GM21717 (cell line): ENCODE measurements around the gene KRT20.

Source experiments
- ATAC-seq: cut with Tn5 transposase; IDR thresholded peaks from one replicate; pipeline ENCODE4 v1.9.1; 2021; ENCODE audit warnings: mild to moderate bottlenecking, moderate library complexity; ENCODE audit not compliant: unreplicated experiment

Gene KRT20

DNA sequence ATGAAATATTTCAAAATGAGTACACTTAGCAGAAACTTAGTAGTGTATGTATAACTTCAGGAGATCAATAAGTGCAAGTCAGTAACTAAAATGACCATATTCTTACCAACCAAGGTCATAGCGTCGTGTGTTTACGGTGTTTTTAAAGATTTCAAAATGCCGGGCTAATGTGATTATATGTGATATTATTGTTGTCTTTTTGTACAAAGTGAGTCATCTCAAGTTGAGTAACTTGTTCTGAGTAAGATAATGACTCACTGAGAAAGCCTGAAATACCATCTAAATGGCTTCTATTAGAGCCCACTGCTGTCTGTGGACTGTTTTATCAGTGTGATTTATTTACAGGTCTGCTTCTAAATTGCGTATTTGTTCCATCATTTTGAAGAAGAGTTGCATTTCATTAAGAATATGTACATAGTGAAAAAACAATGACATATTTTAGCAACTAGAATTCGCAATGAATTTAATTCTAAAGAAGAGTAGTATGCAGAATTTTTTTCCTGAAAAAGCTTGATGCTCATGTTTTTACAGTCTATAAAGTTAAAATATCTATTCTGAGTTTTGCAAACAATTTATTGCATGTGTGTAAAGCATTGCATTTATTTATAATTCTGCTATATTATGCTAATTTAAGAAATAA lies 30.7 kb downstream of the KRT20 start:
- ATAC-seq = no peak

DNA sequence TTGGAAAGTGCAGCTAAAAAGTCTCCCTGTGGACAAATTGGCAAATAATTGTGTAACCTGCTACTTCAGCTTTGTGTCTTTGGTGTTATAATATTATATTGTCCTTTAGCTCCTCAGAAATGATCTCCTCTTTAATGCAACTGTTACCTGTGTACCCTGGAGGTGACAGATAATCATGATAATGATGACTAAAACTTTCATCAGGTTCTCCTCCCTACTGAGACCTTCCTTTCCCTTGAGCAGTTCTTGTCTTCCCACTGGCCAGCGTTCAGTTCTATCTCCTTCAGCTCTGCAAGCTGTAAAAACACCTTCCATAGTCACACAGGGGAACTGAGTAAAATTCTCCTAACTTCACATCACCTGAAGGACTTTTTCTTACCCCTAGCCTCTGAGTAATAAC lies 32.7 kb downstream of the KRT20 start:
- no peak for ATAC-seq

DNA sequence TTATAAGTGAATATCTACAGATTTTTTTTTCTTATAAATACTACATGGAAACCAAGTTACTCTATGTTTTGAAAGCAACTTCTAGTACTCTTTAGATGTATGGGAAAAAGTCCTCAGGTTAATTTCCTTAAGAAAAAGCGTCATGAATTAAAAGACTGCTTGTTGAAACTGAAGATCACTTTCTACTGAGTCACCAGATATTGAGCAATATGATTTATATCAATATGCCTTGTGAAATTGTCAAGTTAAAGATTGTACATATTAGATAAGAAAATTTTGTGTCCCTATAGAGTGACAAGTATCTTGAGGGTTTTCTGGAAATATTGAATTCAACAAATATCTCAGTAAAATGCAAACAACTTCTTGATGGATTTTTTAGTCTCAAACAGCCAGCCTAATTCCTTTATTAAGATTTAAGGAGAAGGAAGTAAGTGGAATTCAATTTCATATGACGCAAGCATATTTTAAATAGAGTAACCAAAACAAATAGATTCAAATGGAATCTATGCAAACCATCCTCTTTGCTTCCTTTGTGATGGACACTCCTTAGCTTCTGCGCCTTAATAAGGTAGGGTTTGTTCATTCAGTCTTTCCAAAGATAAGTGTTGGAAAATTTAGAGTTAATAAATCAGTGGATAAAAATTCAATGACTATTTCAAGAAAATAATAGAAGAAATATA lies 34.6 kb downstream of the KRT20 start:
- no peak for ATAC-seq

DNA sequence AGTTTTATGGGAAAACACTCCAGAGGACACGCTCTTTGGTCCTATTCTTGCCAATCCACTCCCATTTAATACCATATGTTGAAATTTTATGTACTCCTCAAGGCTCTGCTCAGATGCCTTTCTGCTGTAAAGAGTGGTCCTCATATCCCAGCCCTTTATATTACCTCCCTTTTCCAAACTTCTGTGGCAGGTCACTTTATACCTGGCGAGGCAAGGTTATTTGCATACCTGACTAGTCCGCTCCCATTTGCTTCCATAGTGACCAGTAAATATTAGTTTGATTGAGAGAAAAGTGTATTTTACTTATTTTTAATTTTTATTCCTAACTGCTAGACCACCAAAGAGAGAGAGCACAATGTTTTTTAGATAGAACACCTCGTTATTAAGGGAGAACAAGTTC lies 35.3 kb downstream of the KRT20 start:
- ATAC-seq = no peak

DNA sequence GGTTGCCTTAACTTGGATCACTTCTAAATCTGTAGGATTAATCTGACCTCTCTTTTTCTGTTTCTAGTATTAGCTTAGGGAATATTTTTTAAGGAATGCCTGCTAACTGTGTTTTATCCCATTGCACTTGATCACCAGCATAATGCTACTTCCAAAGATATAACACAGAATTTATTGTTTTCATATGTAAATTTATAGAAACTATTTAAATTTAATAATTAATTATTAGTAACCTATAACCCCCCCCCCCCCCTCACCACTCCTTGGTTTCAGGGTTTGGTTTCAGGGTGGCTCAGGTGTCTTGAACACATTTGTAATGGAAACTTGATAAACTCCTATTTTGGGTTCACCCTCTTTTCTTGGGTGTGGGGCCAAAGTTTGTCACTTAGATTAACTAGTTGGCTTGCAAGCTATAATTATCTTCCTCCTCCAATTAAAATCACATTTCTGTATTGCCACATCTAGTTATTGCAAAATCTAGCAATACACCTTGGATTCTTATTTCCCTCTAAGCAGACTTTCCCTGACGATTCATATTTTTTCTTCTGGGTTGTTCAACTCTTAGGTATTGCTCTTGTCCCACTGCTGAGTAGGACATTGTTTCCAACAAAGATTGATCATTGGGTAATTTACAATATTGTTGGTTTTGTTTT lies 36.3 kb downstream of the KRT20 start:
- ATAC-seq = no peak

DNA sequence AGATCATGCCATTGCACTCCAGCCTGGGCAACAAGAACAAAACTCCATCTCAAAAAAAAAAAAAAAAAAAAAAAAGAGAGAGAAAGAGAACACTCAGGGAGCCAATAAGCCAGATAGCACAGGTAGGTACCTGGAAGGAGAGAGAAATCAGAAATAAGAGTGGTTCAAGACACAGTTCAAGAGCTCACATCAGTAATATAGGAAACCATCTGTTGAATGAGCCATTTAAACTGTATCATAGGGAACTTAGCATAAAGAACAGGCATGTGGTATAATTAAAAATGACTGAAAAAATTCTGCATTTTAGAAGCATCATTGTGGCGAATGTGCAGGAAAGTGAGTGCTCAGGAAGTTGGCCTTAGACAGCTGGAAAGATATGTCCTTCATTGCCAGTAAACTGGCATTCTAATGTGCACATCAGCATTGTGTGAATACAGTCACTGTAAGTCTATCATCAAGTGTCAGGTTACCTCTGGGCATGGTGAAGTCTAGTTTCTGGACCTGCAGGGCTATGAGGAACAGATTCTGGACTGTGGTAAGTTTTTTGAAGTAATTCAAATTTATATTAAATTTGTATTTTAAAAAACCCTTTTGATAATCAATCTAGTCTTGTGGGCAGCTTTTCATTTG lies 38.4 kb downstream of the KRT20 start:
- ATAC-seq = no peak

DNA sequence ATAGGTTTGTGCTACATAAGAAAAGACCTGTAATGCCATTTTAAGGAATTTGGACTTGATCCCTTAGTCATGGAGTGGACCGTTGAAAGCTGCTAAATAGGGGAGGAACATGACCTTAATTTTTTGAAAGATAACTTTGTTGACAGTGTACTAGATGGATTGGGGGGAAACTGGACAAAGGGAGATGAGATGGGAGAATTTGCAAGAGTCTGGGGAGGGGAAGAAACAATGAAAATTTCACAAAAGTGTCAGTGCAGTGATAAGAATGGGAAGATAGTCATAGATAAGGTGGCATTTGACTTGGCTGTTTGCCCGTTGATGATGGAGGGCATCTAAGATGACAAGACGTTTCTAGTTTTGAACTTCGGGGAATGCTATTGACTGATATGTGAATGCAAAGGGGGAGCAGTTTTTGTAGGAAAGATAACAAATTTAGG lies 40.4 kb downstream of the KRT20 start:
- ATAC-seq = no peak

DNA sequence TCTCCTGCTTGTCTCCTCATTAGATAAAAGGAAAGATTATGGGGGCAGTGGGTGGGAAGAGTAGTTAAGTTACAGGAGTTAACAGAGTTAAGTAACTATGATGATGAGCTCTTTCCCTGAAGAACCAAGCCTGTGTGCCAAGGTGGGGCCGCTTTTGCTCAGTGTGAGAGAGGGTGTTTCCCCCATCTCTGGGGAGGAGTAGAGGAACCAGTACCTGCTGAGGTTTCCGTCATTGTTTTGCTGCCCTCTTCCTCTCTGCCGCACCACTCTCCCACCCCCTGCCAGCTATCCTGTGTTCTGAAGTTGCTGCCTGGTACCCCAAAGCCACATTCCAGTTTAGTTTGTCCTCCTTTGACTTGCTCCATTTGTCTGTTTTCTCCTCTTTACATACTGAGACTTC lies 41.8 kb downstream of the KRT20 start:
- no peak for ATAC-seq

DNA sequence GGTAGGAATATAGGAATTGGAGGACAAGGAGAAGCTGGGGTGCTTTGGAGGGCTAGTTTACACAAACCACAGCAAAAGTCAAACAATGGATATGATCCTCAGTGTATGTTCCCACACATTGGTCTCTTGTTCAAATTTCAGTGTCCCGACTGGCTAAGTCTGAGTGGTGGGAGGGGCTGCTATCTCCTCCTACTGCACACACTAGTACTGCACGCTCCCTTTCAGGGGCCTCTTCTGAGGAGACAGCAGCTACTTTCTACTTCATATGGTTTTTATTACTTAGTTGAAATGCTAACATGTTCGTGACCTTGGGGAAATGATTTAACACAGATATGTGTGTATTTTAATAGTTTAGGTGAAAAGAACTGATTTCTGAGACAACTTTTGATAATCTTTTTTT lies 43.8 kb downstream of the KRT20 start:
- ATAC-seq = no peak

DNA sequence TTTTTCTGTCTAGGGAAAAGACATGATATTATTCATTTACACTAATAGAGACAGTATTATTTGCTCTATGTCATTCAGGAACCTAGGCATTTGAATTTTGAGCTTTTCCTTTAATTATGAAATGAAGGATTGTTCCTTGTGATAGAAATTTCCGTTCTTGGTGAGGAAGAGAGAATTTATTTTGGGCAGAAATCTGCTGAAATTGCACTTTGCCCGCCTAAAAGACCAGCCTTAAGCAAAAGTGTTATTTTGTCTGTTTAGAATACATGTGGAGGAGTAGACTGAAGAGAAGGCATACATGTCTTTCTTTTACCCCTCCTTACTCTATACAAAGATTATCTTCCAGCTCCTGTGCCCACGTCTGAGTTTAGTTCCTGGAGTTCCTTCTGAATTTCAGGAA lies 45.8 kb downstream of the KRT20 start:
- ATAC-seq = no peak

DNA sequence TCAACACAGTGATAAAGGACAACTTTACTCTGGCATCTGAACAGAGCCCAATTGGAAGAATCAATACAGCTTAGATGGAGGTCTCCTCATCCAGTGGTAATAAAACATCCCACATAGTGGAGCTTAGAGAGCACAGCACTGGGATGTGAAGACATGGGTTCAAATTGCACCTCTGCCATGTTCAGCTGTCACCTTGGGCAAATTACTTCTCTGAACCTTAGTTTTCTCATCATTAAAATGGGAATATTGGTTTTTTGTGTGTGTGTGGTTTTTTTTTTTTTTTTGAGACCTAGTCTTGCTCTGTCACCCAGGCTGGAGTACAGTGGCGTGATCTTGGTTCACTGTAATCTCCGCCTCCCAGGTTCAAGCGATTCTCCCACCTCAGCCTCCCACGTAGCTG lies 49.0 kb downstream of the KRT20 start:
- ATAC-seq = no peak

DNA sequence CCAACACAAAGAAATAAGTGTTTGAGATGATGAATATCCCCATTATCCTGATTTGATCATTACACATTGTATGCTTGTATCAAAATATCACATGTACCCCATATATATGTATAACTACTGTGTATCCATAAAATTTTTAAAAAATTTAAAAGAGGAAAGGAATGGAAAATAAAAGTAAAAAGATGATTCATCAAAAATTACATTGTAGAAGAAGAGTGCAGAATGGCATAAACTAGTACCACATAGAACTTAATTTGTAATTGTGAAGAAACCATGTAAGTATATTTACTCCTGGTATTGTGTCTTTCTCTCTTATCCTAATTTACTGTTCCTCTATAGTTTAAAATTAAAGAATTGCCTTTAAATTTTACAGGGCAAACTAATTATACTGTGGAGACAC lies 51.2 kb downstream of the KRT20 start:
- no peak for ATAC-seq

DNA sequence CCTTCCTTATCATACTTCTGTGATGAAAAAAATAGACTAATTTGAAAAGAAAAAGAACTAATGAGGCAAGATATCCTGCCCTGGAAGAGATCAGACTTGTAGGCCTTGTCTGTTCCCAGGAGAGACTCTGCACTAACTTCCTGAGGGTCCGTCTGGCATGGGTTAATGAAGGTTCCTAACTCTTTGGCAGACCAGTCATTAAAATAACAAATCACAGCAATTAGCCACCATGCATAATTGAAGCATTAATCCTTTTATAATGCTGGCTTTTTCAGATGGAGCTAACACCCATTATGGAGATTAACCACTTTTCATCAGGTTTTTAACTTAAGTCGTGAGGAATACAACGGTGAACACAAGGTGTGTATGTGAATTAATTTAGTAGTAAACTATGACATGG lies 52.2 kb downstream of the KRT20 start:
- no peak for ATAC-seq

DNA sequence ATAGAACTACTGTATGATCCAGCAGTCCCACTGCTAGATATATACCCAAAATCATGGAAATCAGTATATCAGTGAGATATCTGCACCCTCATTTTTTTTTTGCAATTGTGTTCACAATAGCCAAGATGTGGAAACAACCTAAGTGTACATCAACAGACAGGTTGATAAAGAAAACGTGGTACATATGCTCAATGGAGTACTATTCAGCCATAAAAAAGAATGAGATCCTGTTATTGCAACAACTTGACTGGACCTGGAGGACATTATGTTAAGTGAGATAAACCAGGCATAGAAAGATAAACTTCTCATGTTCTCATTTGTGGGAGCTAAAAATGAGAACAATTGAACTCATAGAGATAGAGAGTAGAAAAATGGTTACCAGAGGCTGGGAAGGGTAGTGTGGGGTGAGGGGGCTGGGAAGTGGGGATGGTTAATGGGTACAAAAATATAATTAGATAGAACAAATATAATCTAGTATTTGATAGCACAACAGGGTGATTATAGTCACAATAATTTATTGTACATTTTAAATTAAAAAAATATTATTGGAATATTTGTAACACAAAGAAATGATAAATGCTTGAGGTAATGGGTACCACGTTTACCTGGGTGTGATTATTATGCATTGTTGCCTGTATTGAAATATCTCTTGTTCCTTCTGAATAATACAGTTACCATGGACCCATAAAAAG lies 54.8 kb downstream of the KRT20 start:
- ATAC-seq = no peak

DNA sequence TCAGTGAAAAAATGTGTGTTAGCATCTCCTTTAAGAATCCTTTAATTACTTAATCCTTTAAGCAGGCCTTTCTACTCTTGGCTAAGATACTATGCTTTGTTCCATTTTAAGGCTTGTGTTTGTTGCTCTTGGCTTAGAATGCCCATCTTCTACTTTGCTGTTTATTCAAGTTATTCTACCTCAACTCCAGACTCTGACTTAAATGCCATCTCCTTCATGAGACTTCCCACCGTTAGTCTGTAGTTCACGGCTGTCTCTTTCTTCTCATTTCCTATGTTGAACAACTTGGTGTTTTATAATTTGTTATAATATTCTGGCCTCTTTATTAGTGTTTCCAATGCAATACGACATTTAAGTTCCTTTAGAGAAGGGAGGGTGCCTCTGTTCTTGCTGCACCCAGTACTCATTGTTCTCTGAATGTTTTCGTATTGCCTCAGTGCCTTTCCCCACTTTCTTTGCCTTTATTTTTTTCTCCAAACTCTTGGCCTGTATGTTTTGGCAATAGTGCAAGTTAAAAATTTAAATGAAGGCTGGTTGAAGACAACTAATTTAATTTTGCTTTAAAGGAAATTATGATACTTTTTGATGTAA lies 56.5 kb downstream of the KRT20 start:
- ATAC-seq = no peak

DNA sequence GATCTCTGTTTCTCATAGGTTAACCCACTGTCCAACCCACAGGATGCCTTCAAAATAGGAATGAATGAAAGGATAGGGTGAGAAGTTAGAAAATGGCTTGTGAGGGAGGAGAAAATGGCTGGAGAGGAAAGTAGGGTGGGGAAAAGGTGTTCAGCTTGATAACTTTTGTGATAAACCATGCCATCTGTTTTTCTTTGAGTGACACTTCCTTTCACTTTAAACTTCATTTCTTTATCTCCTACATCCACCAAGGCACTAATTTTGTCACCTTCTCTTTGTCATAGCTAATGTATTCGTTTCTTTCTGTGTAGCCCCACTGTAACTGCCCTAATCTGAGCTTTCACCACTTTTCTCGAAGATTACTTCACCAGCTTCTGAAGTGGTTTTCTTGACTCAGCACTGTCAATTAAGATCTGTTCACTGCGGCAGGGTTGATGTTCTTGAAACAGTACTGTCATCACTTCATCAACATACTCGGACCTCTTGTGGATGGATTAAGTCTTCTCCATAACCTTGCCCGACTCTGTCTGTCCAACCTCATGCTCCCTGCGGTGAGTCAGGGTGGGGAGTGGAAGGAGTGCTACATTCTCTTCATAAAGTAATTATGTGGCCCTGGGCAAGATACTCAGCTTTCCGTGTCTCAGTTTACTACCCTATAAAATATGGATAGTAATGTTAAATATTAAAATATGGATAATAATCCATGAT lies 57.1 kb downstream of the KRT20 start:
- no peak for ATAC-seq
